Adipose tissue (tissue), 3 donors: Measurements from ENCODE around the gene TEX261. TPM values are rescaled to one million over a fixed set of nuclear protein-coding genes. Genes with fewer than 3 reads are reported as not detected.

Experiments used
- H3K27ac ChIP-seq: one replicate; pipeline ENCODE4 v1.5.1; 2013; ENCODE audit warnings: low read depth, low read length
- WGBS, 3 donors: extraction: QIAGEN DNeasy Blood & Tissue Kit; methylation state at CpG; one replicate each; pipeline ENCODE4 v1.1.7; 2013; 5-methylcytosine and 5-hydroxymethylcytosine counted together
- polyA plus RNA-seq, 3 donors: library from polyadenylated mRNA; stranded (reverse); fragments of 200-250 nt; gene quantifications; one replicate each; pipeline ENCODE4 v1.2.3, GENCODE V29; 2013
- donor health status: healthy with polysubstance abuse.
- donor health status: Bipolar disorder and iron deficiency.
- donor health status: healthy.

Gene TEX261
- polyA plus RNA-seq, 3 donors, result 32.3 to 56.6 (median 45.3) TPM

- H3K27ac ChIP-seq, result no peak overlapping the region
- 64 to 75% (median 67%) methylated on average over 5 of the region's 5 CpGs for WGBS, 3 donors
These were observed 9.4 kb downstream of the TEX261 start for GRCh38 chr2:70985283-70985688.

DNA sequence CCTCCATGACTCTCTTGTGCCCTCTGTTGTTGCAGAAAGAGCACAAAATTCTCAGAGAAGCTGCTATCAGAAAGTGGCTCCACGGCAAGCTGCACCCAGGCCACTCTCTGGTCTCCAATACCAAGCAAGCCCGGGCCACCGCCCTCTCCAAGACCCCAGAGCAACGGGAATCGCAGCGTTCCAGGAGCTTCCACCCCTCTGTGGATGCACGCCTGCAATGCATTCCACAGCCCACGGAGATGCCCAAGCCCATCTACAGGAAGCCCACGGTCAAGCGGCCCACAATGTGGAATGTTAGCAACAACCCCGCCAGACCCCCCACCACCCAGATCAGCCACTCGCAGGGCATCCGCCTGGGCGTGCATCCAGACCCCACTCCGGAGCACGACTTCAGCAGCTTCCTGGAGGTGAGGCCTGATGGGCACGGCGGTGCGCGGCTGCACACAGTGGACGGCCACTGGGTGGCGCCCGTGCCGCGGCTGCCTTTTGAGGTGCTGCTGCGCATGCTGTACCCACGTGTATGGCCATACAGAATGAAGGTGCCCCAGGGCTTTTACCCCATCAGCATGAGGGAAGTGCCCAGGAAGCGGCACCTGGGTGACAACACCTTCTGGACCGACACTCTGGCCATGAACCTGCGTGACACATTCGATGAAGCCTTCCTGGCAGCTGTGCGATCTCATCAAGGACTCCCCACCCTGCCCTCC, 9.9 kb downstream of the TEX261 start:
- no peak overlapping the region for H3K27ac ChIP-seq
- 24 to 31% (median 29%) methylated on average over 32 of the region's 32 CpGs for WGBS, 3 donors

DNA sequence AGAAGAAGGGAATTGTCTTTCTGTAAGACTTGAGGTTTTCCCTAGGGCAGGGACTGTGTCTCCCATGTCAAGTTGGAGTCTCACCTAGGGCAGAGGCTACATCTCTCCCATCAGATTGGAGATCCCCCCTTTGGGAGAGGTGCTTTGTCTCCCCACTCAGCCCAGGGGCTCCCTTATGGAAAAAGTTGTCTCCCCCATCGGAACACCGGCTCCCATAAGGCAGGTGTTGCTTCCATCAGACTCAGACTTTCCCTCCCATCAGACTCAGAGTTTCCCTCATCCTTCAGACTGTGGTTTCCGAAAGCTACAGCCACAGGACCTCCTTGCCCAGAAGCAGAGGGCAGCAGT, 10.5 kb downstream of the TEX261 start:
- no peak overlapping the region for H3K27ac ChIP-seq
- WGBS, 3 donors, result 61 to 95% (median 64%) methylated on average over 3 of the region's 3 CpGs

DNA sequence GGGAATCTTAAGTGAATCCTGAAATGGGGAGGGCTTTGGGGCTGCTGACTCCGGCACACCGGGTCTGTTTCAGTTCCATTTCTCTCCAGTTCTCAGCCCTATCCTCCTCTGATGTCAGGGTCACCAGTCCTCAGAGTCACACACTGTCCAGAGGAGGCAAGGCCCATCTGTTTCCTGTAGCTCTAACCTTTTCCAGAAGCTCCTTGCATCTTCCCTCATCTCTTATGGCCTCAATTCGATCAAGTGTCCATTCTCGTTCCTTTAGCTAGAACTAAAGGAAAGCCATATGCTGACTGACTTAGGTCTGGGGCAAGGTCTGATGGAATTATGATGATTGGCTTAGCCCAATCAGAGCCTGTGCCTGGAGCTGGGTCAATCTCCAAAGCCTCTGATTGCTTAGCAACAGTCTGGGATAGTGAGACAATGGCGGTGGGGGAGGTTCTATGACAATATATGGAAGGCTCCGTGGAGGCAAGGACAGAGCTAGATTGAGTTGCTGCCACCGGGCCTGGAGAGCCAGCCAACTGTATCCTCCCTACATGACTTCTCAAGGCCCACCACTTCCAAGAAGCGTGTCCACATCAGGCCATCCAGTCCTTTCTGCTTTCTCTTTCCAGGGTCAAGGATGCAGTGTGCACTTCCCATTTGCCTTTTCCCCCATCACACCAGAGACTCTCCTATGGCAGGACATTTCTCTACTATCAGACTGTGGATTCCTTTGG, 11.0 kb downstream of the TEX261 start:
- no peak overlapping the region for H3K27ac ChIP-seq
- 87 to 94% (median 91%) methylated on average over 8 of the region's 8 CpGs for WGBS, 3 donors

DNA sequence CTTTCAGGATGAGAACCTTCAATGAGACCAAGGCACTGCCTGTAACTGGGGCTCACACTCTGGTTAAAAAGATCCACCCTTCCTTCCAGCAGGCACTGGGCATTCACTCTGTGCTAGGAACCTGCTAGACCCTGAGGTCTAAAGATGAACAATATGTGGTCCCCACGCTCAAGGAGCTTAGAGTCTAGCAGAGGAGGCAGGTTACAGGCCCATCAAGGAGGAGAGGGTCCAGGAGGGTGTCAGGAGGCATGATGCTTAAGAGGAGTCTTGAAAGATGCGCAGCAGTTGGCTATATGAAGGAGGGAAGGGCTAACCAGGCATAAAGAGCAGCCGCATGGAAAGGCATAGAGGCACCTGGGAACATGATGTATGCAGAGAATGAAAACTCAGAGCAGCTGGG, 11.7 kb downstream of the TEX261 start:
- 95 to 96% (median 95%) methylated on average over 3 of the region's 3 CpGs for WGBS, 3 donors
- no peak overlapping the region for H3K27ac ChIP-seq

DNA sequence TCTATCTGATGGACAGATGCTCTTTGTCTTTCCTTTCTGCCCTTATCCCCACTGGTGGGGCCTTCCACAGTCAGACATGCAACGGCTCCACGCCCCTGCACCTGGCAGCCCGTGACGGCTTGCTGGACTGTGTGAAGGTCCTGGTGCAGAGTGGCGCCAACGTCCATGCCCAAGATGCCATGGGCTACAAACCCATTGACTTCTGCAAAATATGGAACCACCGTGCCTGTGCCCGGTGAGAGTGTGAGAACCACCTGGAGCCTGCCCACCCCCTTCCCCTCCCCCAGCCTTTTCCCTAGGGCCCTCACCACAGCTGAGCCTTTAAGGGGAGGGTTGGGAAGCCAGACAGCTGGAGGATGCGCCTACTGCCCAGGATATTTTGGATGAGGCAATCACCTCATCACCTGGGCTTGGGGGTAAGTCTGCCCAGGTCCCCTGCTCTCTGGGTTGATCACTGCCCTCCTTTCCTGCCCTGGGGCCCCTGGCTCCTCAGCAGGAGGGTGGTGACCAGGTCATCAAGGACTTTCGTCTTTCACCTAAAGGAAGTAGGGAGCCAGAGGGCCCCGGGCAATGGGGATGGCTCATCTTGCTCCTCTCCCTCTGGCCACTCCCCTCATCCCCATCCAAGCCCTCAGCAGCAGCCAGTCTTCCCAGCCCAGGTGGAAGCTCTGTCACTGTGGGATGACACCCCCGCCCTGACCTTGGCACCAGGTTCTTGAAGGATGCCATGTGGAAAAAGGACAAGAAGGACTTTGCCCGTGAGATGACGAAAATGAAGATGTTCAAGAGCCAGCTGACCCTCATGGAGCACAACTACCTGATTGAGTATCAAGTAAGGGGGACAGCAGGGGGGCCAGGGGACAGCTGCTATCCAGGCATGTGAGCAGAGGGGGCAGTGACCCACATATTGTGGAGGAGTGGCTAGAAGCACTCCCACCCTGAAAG, 12.5 kb downstream of the TEX261 start:
- WGBS, 3 donors, result 86 to 93% (median 91%) methylated on average over 14 of the region's 14 CpGs
- no peak overlapping the region for H3K27ac ChIP-seq

DNA sequence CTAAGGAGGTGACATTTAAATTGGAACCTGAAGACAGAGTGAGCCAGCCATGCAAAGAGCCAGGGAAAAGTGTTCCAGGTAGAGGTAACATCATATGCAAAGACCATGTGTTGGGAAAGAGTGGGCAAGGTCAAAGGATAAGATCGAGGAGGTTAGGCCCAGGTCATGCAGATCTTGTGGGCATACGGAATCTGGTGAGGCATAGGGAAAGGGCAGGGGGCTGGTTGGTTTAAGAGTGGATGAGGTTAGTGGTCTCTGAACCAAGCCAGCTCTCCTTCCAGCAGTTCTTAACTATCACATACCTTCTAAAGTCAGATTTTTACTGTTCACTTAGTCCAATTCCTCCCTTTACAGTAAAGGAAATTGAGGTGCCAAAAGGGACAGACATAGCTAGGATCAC, 13.3 kb downstream of the TEX261 start:
- 75 to 89% (median 83%) methylated on average over 2 of the region's 2 CpGs for WGBS, 3 donors
- no peak overlapping the region for H3K27ac ChIP-seq

DNA sequence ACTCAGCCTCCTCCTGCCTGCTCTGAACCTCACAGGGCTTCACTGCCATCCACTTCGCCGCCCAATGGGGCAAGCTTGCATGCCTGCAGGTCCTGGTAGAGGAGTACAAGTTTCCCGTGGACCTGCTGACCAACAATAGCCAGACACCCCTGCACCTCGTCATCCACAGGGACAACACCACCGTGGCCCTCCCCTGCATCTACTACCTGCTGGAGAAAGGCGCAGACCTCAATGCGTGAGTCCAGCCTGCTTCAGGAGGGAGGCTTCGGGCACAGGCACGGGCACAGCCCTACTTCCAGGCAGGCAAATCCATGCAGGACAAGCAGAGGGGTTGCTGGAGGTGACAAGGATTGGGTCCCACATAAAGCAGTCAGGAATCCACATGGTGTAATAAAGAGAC, 15.0 kb downstream of the TEX261 start:
- WGBS, 3 donors, result 92 to 96% (median 96%) methylated on average over 9 of the region's 9 CpGs
- H3K27ac ChIP-seq, result no peak overlapping the region

DNA sequence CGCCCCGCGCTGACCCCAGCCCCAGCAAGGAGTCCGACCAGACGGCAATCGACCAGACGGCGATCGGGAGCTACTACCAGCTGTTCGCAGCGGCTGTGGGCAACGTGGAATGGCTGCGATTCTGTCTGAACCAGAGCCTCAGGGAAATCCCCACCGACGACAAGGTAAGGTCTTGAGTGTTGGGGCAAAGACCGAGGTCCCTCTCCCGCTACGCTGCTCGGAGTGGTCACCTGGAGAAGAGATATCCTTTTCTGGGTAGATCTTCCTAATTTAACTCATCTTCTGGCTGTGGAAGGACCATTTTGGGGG, 15.5 kb downstream of the TEX261 start:
- WGBS, 3 donors, result 23 to 32% (median 28%) methylated on average over 19 of the region's 19 CpGs
- no peak overlapping the region for H3K27ac ChIP-seq

- 1 to 2% (median 2%) methylated on average over 53 to 67 of the region's 67 CpGs for WGBS, 3 donors
- H3K27ac ChIP-seq, result peak within 1 kb of the TSS; percentile 14
These were observed 16.1 kb downstream of the TEX261 start, which contains the start of gene ANKRD53 for GRCh38 chr2:70978341-70979179. Gene ANKRD53 (plus strand): TSS chr2:70978630. CDS start chr2:70978646, 16 bp downstream.

GRCh38 chr2:70977605-70978205, 17.0 kb downstream of the TEX261 start:
- H3K27ac ChIP-seq, result no peak overlapping the region
- WGBS, 3 donors, result 13 to 34% (median 17%) methylated on average over 14 of the region's 14 CpGs

GRCh38 chr2:70975237-70975636, 19.4 kb downstream of the TEX261 start:
- no peak overlapping the region for H3K27ac ChIP-seq
- WGBS, 3 donors, result 58 to 95% (median 94%) methylated on average over 2 of the region's 2 CpGs

DNA sequence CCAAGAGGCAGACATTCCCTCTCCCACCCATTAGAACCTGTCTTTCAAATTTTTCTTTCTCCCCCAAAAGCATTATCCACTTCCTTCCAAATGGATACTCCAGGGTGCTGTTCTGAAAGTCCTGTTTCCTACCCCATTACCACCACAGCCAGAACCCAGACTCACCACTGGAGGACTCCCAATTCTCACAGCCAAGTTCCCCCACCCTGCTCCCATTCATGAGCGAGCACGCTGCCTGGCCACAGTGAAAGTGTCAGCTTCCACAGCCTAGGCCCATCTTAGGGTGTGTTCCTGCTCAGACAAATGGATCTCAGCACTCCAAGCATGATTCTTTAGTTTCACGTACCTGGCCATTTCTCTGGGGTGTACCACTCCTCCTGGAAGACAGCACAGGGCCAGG, 20.1 kb downstream of the TEX261 start:
- WGBS, 3 donors, result 92 to 94% (median 93%) methylated on average over 3 of the region's 3 CpGs
- no peak overlapping the region for H3K27ac ChIP-seq

DNA sequence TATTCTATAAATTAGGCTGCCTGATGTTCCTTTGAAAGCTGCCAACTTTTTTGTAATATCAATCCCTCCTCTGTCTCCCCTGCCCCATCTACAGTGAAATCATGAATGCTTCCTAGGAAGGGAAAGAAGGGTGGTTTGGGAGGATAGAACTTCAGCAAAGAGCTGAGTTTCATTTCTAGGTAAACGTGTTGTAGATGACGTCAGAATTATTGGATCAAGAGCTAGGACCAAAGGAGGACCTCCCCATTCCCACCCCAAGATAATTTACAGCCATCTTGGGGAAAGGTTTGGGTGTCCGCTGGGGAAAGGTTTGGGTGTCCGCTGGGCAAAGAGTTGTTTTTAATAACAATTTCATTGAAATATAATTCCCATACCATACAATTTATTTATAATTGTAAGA, 27.5 kb downstream of the TEX261 start:
- no peak overlapping the region for H3K27ac ChIP-seq
- 66 to 71% (median 68%) methylated on average over 4 of the region's 4 CpGs for WGBS, 3 donors

- no peak overlapping the region for H3K27ac ChIP-seq
- 71 to 80% (median 78%) methylated on average over 4 of the region's 4 CpGs for WGBS, 3 donors
These were observed 28.0 kb downstream of the TEX261 start for GRCh38 chr2:70966681-70967080.

DNA sequence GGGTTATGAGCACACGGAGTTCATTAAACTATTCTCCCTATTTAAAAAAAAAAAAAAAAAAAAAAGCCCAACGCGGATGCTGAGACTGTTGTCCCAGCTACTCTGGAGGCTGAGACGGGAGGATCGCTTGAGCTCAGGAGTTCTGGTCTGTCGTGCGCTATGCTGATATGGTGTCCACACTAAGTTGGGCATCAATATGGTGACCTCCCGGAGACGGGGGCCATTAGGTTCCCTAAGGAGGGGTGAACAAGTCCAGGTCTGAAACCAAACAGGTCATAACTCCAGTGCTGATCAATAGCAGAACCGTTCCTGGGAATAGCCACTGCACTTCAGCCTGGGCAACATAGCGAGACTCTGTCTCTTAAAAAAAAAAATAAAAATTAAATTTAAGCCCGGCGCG, 29.2 kb downstream of the TEX261 start:
- 68 to 74% (median 69%) methylated on average over 14 of the region's 14 CpGs for whole genome bisulfite sequencing, 3 donors
- H3K27ac ChIP-seq, result no peak overlapping the region

- no peak overlapping the region for H3K27ac ChIP-seq
- 8 to 15% (median 10%) methylated on average over 56 to 59 of the region's 59 CpGs for WGBS, 3 donors
These were observed 29.9 kb downstream of the TEX261 start for GRCh38 chr2:70964596-70965386.
